Liver (tissue), 3 donors: ENCODE measurements around the gene KATNAL2.

Experiments used
- ATF3 ChIP-seq: IDR thresholded peaks from 2 replicates; pipeline ENCODE4 v1.6.1; 2016; ENCODE audit warnings: antibody characterized with exemption
- CTCF ChIP-seq: fragments of 150-350 bp; IDR thresholded peaks from 2 replicates; pipeline ENCODE4 v1.5.1; 2017; ENCODE audit warnings: improper control_type of control experiment, low read depth, low read length; ENCODE audit not compliant: missing input control
- FOXA1 ChIP-seq: IDR thresholded peaks from 2 replicates; pipeline ENCODE4 v1.6.1; 2016; ENCODE audit warnings: antibody characterized with exemption
- GABPA ChIP-seq, 2 donors: IDR thresholded peaks in 1 of 2; conservative IDR thresholded peaks in 1 of 2; 2 replicates each; pipeline ENCODE4 v1.6.1; 2016; ENCODE audit warnings: antibody characterized with exemption in 2 of 2, mild to moderate bottlenecking in 1 of 2, moderate library complexity in 1 of 2
- JUND ChIP-seq, 2 donors: IDR thresholded peaks; 2 replicates each; pipeline ENCODE4 v1.6.1; 2016; ENCODE audit warnings: antibody characterized with exemption in 2 of 2
- MAX ChIP-seq: IDR thresholded peaks from 2 replicates; pipeline ENCODE4 v1.6.1; 2016; ENCODE audit warnings: antibody characterized with exemption
- RAD21 ChIP-seq, 2 donors: IDR thresholded peaks; 2 replicates each; pipeline ENCODE4 v1.6.1; 2016; ENCODE audit warnings: antibody characterized with exemption in 2 of 2, mild to moderate bottlenecking in 2 of 2
- REST ChIP-seq: IDR thresholded peaks from 2 replicates; pipeline ENCODE4 v1.6.1; 2016; ENCODE audit warnings: antibody characterized with exemption, mild to moderate bottlenecking
- YY1 ChIP-seq: IDR thresholded peaks from 2 replicates; pipeline ENCODE4 v1.6.1; 2016; ENCODE audit warnings: antibody characterized with exemption, mild to moderate bottlenecking
- donor health status: healthy.
- donor health status: healthy.

- TF ChIP-seq CTCF (no peak), ATF3 (no peak), FOXA1 (no peak), RAD21 (IDR thresholded peaks at IDR 0.05) (no peak), YY1 (no peak), JUND (IDR thresholded peaks at IDR 0.05) (no peak), MAX (no peak), REST (no peak), GABPA (IDR thresholded peaks at IDR 0.05 in 1 of 2, conservative IDR thresholded peaks at IDR 0.05 in 1 of 2) (no peak)
These were observed 35.8 kb downstream of the KATNAL2 start for GRCh38 chr18:46953195-46953594.
